ENCODE measurements around the gene BCAS1. TPM values are rescaled to one million over a fixed set of nuclear protein-coding genes. Genes with fewer than 3 reads are reported as not detected.

BCAS1 gene
- total RNA-seq, 3 donors from 2014 or later = 39.4 to 191 (median 101) TPM

DNA sequence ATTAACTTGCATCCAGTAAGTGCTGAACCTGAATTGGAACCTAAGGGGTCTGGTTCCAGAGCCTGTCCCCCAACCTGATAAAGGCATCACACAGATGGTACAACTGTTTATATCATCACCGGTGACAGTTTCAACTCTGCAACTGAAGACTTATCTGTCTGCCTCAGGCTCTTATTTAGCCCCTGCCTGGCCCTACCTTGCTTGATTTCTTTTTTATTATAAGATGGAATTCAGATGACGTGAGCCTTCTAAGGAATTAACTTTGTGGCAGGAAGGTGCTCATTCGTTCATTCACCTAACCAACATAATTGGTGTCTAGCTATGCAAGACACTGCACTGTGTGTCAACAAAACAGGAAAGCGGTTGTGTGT, 175.0 kb downstream of the BCAS1 start:
- ATAC-seq = no peak
- Histone ChIP-seq H3K36me3 (ENCODE audit: low read depth) (no peaks in the 10 kb centered on the region), H3K4me3 (no peak overlapping the region), H3K9me3 (no peaks in the 10 kb centered on the region), H3K4me1 (ENCODE audit: low read depth) (peaks cover 18% of the 10 kb centered on the region)
- no peak for DNase-seq
- TF ChIP-seq, protein P1, sequence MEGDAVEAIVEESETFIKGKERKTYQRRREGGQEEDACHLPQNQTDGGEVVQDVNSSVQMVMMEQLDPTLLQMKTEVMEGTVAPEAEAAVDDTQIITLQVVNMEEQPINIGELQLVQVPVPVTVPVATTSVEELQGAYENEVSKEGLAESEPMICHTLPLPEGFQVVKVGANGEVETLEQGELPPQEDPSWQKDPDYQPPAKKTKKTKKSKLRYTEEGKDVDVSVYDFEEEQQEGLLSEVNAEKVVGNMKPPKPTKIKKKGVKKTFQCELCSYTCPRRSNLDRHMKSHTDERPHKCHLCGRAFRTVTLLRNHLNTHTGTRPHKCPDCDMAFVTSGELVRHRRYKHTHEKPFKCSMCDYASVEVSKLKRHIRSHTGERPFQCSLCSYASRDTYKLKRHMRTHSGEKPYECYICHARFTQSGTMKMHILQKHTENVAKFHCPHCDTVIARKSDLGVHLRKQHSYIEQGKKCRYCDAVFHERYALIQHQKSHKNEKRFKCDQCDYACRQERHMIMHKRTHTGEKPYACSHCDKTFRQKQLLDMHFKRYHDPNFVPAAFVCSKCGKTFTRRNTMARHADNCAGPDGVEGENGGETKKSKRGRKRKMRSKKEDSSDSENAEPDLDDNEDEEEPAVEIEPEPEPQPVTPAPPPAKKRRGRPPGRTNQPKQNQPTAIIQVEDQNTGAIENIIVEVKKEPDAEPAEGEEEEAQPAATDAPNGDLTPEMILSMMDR (IDR thresholded peaks at IDR 0.05) = no peak
- intact Hi-C loops (cut with DNase I, micrococcal nuclease) = no loop called here

DNA sequence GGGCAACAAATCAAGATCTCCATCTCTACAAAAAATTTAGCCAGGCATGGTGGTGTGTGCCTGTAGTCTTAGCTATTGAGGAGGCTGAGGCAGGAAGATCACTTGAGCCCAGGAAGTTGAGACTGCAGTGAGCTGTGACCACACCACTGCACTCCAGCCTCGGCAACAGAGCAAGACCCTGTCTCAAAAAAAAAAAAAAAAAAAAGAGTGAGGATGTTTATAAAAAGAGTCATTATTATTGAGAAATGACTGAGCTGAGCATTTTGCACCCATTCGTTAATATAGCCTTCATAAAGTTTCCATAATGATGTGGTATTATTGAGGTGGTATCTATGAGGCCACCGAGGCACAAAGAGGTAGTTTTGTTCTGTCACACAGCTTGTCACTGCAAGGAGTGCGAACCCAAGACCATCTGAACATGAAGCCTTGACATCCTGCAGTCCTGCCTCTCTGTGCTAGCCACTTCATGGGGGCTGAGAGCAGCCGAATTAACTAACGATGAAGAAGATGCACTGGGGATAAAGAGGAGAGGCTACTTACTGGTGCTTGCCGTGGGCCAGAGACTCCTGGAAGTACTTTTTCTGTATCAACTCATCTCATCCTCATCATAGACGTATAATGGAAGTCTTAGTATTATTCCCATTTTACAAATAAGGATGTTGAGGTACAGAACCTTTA, 175.5 kb downstream of the BCAS1 start:
- Histone ChIP-seq H3K9me3 (no peaks in the 10 kb centered on the region), H3K4me1 (ENCODE audit: low read depth) (peaks cover 16% of the 10 kb centered on the region), H3K36me3 (ENCODE audit: low read depth) (no peaks in the 10 kb centered on the region), H3K4me3 (no peak overlapping the region)
- DNase-seq = no peak
- intact Hi-C loops (cut with DNase I, micrococcal nuclease) = no loop called here
- ATAC-seq = no peak
- TF ChIP-seq, protein P1 (IDR thresholded peaks at IDR 0.05) = no peak

Small RNA genes within 50 kb of the gene (microRNA-seq; reads per million reads assigned to microRNA genes)
- gene MIR4756 = 1.4 reads per million

Other genes starting within 250 kb of the BCAS1 start
- not detected for gene CYP24A1, start 103.4 kb upstream of the BCAS1 start, total RNA-seq
- gene PFDN4, start 137.5 kb upstream of the BCAS1 start, total RNA-seq = 10 to 100 TPM; 11.1 to 23.4 (median 22.0) TPM